ENCODE data around the gene SH3GLB2.
A peak's percentile ranks its signal among the peaks of the same experiment; 100 is the strongest.
"Not testable (repeated sequence)": the region's sequence is repeated elsewhere in the genome, so short reads cannot be mapped to it uniquely, and the experiment has no call there.

The SH3GLB2 gene

DNA sequence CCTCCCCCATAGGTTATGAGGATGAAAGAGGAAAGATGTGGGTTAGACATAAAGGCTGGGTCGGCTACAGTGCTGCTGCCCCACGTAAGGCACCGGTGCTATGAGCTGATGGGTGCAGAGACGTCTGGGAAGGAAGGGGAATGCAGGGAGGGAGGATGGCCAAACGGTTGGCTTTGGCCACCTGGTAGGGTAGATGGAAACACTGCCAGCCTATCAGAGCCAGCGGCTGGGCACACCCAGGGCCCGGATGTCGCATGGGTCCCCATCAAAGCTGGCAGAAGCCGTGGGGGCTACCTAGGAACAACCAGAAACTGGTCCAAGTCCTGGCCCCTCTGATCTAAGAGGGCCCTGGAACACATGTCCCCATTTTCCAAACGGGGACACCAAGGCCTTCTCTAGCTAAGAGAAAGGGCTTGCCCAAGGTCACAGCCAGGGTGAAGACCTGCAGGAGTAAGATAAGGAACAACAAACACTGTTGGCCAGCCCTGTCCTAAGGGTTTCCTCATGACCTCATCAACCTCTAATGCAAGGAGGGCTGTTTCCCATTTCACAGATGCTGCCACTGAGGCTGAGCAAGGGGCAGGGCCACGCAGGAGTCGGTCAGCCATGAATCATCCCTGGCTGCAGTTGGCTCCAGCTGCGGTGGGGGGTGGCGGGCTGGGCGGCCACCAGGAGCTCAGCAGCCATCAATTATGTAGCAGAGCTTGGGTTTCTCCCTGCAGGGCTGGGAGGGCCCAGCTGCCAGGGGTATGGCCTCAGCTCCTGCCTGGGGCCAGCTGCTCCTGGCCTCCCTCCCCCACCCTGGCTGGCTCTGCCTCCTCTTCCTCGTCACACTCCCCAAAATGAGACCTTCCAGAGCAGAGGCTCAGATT lies 4.9 kb downstream of the SH3GLB2 start:
- DNase-seq: no peak

DNA sequence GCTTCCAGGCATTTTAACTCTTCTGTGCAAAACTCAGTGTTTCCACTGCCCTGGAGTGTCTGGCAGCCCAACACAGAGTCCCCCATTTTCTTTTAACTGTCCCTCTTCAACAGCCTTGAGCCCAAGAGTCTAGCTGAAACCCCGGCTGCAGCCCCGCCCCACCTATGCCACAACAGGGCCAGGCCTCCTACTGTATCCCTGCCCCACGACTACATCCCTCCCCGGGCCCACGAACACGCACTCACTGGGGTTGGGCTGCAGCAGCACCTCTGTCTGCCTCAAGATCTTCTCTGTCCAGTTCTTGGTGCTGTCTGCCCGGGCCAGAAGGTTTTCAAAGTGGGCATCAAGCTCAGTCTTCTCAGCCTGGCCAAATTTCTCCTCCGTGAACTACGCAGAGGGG lies 6.1 kb downstream of the SH3GLB2 start:
- DNase-seq: no peak

DNA sequence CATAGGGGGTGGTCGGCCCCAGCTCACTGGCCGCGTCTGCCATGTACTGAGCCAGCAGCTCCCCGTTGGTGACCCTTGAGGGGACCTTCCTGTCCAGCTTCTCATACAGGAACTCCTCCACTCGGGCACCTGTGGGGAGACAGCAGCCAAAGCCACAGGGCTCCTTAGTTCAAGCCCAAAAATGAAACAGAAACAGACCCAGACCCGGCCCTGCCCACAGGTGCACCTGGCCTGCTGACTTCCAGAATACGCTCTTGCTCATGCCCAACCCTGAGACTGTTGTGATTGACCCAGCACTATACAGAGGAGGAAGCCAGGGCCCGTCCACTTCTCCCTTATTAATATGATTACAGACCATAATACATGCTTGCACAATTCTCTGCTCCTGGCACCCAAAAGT lies 7.0 kb downstream of the SH3GLB2 start:
- DNase-seq: no peak

DNA sequence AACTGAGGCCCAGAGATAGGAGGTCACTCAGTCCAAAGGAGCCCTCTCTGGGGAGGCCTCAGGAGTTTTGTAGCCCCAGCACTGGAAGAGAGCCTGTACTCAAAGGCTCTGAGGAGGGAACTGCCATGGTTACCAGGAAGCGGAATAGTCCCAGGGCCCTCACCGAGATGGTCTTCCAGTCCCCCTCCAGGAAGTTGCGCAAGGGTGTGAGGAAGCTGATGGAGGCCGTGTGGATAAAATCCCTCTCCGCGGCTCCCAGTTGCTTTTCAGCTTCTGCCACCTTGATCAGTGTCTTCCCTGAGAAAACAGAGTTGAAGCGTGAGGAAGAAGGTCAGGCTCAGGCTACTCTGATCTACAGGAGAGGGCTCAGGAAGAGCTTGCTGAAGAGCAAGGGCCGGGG lies 13.5 kb downstream of the SH3GLB2 start:
- no peak for DNase-seq

DNA sequence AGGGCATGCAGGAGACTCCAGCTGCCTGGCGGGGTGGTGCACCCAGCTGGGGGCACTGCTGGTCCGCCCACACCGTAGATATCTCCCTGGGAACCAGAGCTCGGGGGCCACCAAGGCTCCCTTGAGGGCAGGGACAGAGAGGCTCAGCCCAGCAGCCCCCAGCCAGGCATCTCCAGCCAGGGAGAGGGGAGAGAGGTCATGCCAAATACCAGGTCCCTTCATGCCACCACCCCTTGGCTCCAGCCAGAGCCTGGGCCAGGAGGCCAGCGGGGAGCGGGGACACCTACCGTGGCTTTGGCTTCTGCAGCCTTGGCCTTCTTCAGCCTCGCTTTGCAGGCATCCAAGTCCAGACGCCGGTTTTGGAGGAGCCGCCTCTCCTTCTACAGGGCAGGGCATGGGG lies 14.0 kb downstream of the SH3GLB2 start:
- DNase-seq: no peak

DNA sequence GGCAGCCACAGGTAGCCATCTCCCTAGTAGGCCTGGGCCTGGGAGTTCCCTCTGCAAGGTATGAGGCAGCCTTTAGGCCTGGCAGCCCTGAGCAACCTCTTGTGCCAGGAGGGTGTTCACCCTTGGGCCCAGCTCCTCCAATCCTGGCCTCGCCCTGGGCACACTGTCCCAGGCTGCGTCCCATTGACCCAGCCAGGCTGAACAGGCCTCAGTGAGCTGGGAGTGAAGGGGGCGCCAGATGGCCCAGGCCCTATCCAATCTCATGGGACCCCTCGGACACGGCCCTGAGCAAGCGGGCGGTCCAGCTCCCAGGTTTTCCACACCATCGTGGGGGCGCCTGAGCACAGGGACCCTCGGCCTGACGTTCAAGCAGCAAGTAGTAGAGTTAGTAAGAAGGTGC lies 14.5 kb downstream of the SH3GLB2 start:
- no peak for DNase-seq

DNA sequence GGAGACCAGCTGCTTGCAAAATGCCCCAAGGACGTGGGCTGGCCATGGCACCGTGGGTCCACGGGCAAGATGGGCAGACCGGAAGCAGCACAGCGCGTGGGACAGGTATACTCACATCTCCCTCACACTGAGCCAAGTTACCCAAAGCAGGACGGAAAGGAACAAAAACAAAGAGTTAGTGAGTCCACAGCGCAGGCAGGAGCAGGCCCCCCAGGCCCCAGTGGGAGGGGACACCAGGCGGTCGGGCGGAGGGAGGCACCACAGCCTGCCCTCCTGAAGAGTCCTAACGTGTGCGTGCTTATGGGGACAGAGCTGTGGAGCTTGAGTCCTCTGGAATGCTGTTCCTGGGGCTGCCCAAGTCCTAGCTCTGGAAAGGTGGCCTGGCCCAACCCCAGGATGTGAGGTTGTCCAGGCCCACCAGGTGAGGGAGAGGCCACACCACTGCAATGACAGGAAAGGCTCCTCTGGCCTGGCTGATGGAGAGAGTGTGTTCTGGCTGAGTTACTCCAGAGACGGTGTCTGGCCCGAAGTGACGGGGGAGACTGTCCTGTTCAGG lies 15.2 kb downstream of the SH3GLB2 start:
- DNase-seq: no peak

DNA sequence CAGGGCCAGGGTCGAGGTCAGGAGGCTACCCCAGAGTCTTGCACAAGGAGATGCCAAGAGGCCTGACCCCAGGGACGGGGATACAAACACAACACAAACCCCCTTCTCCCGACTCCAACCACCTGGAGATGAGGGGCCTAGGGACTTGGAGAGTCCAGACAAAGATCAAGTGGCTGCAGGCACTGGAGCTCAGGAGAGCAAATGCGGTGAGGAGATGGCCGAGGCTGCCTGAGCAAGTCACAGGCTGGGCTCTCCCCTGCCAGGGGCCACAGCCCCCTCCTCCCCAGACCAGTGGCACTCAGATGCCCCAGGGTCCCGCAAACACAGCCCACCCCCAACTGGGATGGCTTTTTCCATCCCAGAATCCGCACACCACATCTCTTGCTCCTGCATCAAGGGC lies 15.8 kb downstream of the SH3GLB2 start:
- DNase-seq: no peak

DNA sequence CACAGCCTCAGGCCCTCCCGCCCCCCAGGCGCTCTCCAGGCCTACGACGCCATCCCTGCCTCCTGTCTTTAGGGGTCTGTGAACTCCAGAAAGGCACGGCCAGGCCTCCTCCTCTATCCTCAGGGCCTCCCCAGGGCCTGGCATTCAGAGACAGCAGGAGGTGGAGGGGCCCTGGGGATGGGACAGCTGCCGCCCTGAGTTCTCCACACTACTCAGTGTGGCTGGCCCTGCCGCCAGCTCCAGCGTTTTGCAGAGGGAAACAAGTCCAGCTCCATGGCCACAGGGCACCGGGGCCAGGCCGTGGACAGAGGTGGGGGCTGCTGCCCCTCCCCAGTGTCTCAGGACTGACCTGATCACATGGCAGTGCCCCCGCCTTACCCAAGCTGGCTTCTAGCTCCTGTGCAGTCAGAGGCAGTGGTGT lies 16.4 kb downstream of the SH3GLB2 start:
- DNase-seq: no peak

DNA sequence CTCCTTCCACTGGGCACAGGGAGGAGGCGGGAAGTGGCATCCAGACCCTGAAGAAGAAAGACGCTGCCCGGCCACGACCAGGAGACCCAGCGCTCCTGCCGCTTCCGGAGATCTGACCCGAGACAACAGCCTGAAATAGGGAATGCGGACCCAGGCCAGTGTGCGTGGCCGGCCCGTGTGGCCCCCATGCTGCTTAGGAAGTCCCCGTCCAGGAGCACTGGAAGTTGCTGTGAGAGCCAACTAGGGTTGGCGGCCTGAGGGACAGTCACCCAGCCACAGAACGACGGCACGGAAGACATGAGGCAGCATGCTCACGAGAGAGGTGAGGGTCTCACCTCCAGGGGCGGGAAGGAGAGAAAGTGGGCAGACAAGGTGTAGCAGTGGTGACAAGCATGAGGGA lies 17.0 kb downstream of the SH3GLB2 start:
- no peak for DNase-seq

DNA sequence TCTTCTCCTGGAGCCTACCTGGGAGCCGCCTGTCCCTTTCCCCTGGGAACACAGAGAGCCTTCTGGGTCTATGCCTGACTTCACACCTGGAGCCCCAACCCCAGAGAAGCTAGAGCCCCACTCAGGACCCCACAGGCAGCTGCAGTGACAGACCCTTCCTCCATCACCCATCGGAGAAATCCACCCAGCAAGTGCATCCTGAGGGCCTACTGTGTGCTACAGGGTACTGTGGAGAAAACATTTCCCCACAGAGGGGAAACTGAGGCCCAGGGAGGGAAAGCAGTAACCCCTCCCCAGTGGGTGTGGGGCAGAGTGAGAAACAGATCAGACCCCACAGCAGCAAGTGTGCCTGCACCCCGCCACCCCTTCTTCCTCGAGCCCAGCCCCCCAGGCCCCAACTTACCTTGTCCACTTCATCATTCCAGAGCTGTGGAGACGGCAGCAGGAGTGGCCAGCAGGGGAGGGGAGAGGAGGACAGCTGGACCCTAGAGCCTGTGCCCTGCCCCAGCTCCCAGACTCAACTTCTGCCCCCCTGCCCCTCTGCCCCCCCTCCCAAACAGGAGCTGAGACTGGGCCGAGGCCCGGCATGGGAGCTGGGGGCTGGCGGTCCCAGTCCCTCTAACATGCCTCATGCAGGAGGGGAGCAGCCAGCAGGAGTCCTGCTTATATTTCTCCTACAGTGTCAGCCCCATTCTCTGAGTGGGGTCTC lies 17.7 kb downstream of the SH3GLB2 start:
- DNase-seq: no peak

DNA sequence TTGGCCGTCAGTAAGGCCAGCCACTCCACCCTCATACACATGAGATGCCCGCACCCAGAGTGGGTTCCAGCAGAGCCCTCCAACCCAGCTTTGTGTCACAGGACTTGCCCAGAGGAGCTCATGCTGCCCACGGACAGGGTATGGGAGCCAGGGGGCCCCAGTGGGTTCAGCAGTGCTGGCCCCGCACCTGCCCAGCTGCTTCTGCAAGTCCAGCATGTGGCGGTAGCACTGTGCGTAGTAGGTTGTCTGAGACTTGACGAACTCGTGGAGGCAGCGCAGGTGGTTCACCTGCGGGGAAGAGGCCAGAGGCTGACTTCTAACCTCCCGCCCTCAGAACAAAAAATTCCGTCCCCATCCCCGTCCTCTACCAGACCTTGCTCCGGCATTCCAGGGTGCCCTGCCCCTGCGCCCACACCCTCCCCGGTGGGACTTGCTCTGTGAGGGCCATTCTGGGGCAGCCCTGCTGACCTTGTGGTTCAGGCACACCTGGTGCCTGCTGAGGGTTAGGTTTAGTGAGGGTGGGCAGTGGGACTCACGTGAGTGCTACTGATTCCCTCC lies 18.5 kb downstream of the SH3GLB2 start:
- DNase-seq: no peak

DNA sequence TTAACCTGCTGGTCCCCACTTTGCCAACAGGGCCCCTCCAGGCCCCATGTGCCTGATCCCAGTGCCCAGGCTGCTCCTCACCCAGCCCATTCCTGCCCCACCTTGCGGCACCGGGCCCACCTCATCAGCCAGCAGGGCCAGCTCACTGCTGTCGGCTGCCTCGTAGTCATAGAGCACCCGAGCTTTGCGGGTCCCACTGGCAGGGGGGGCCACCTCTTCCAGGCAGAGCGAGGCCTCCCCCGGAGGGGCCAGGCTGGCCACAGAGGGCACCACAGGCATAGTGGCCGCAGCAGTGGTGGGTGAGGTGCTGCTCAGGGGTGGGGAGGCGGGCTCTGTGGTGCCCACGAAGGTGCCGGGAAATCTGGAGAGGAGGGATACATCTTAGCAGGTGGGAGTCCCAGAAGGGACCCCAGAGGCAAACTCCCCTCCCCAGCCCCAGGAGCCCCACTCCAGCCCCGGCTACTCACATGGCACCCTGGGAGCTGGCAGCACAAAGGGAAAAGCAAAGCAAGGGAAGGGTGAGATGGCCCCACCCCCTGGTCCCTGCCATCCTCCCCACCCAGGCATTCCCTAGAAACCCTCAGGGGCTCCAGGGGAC lies 19.0 kb downstream of the SH3GLB2 start:
- no peak for DNase-seq

DNA sequence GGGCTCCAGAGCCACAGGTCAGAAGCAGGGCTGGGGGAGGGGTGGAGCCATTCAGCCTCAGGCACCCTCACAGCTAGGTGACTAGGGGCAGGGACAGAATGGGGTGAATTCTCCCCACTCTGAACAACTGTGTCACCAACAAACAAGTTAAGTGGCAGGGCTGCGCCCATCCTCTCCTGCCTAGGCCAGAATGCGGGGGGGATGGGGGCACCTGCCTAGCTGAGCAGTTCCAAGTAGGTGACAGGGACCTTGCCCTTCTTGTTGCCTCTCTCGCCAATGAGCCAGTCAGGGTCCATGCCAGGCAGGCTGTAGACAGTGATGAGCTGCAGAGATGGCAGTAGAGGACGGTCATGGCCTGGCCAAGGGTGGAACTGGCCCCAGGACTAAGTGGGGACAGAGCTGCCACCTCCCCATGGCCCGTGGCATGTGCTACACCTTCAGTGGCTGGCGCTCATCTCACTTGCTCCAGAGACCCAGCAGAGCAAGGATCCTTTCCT lies 19.6 kb downstream of the SH3GLB2 start:
- DNase-seq: no peak

DNA sequence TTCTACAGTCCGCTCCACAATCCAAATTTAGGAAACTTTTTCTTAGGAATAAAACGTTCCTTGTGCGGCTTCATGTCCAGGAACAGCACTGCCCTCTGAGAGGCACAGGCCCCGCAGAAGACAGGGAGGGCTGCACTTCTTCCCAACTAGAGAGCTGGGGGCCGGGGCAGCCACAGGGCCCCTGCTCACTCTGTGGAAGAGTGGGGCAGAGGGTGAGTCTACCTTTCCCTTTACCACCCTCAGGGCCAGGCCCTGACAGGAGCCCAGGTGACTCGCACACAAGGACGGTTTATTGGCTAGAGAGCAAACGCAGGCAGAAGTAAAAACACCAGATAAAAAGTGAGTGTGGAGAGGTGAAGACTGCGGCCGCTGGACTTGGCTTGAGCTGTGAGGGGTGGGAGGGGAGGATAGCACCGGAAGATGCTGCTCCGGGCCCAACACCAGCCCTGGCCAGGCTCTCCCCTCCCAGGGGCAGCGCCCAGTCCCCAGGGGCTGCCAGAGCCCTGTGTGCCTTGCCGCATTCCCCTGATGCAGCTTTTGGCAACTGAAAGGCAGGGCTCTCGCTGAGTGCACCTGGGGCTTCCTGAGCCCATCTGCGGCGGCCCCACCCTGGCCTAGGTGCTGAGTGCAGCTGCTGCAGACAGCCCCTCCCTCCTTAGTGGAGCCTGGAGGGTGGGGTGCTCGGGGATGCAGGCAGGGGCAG lies 20.2 kb downstream of the SH3GLB2 start:
- no peak for DNase-seq

DNA sequence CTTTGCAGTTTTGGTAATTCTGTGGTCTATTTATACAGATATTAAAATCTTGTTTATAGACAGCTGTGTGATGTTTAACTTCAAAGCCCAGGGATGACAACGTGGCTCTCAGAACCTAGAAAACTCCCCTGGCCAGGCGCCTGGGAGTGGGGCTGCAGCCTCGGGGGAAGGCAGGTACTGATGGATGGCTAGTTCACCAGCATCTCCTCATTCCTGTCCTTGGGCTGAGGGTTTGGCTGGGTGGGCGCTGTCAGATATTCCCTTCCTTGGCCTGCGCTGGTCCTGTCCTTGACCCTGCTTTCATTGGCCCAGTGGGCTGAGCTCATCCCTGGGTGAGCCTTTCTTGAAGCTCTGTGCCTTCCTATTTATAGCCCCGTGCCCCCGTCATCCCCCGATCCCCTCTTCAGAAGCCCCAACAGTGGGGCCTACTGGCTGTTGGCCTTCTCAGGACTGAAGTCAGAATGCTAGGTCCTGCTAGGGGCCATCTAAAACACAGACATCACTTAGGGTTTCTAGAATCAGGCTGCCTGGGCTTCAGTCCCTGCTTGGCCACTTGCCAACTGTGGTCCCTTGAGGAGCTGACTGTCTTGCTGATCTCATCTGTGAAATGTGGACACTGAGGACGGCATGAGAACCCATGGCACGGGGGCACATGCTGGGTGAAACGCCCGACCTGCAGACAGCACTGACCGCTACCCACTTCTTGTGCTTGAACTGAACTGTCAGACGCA lies 20.9 kb downstream of the SH3GLB2 start:
- DNase-seq: no peak

DNA sequence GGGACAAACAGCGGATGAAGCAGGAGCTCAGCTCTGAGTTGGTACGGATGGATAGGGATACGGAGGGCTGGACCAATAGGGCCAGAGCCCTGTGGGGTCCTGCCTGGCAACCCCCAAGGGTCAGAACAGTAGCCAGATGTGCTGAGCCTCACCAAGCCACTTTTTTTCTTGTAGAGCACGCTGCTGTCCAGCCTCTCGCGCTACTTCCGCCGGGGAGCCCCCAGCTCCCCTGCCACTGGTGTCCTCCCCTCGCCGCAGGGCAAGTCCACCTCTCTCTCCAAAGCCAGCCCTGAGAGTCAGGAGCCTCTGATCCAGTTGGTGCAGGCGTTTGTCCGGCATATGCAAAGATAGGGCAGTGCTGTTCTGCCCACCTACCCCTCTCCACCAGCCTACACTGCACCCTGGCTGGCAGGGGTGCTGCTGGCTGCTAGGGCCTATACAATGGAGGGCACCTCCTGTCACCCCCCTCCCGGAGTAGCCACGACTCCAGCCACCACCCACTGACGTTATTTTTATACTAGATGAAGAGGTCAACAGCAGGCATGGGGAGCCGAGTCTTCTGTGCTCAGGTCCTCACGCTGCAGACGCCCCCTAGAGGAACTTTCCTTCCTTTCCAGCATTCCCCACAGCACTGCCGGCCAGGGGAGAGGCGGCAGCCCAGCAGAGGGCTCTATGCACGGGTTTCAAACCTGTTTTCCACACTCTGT lies 21.6 kb downstream of the SH3GLB2 start:
- peak; percentile 54 for DNase-seq

DNA sequence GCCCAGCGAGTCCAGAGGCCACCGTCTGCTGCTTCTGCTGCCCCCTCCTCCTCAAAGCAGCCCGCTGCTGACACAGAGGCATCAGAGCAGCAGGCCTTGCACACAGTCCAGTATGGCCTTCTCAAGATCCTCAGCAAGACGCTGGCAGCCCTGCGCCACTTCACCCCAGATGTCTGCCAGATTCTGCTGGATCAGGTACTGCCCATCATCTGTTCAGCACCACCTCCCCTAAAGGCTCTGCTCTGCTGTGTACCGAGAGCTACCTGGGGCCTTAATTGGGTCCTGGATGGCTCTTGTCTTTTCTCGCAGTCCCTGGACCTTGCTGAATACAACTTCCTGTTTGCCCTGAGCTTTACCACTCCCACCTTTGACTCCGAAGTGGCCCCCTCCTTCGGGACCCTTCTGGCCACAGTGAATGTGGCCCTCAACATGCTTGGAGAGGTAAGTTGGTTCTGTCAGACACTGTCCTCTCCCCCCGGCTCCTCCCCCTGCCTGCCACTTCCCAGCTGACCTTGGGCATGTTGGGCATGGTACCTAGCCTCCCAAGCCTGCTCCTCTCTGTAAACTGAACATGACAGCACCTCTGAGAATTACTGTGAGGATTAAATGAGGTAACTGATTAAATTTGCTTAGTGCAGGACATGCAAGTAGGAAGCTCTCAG lies 22.7 kb downstream of the SH3GLB2 start:
- no peak for DNase-seq

DNA sequence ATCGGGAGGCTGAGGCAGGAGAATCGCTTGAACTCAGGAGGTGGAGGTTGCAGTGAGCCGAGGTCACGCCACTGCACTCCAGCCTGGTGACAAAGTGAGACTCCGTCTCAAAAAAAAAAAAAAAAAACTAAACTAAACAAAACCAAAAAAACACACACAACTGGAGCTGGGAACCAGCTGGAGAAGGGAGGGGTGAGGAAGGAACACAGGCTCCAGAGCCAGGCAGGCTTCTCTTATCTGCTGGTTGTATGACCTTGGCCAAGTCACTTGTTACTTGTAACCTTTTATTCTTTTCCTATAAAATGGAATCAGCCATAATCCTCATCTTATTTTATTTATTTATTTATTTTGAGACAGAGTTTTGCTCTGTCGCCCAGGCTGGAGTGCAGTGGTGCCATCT lies 24.0 kb downstream of the SH3GLB2 start:
- not testable (repeated sequence) for DNase-seq

DNA sequence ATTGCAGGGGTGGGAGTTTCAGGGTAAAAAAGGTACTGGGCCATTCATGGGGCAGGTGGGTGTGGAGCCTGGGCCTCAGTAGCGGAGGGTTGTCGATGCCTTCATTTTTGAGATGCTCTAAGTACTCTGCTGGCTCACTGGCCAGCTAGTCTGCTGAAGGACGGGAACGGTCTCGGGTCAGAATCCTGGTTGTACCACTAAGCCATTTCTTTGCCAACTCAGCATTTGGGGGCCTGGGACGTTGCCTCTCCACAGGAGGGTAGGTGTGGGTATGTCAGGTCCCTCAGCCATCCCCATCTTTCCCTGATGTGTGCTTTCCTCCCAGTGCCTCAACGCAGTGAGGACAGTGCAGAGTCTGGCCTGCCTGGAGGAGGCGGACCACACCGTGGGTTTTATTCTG lies 25.1 kb downstream of the SH3GLB2 start:
- DNase-seq: no peak
